Memory B cell (primary cell): Measurements from ENCODE around the gene DNAJC8.

ENCODE experiments used
- ATAC-seq: fragments of 150-1000 bp; cut with Tn5 transposase; 2 replicates; pipeline ENCODE4 v1.10.0; 2021; ENCODE audit warnings: low read depth, mild to moderate bottlenecking, moderate library complexity
- DNase-seq, 2 donors: peaks; one replicate each; pipeline ENCODE4 v3.0.0; 2022; ENCODE audit warnings: low spot score in 2 of 2
- H3K27ac Mint-ChIP-seq: one replicate; pipeline ENCODE4 v1.8.0; 2022; ENCODE audit warnings: mild to moderate bottlenecking, moderate library complexity, mixed read lengths
- H3K27me3 Mint-ChIP-seq: one replicate; pipeline ENCODE4 v1.8.0; 2022; ENCODE audit warnings: mixed read lengths
- H3K36me3 Mint-ChIP-seq: one replicate; pipeline ENCODE4 v1.8.0; 2022; ENCODE audit warnings: mild to moderate bottlenecking, mixed read lengths
- H3K4me1 Mint-ChIP-seq: one replicate; pipeline ENCODE4 v1.8.0; 2022; ENCODE audit warnings: mixed read lengths
- H3K4me3 Mint-ChIP-seq: one replicate; pipeline ENCODE4 v1.8.0; 2022; ENCODE audit warnings: mild to moderate bottlenecking, moderate library complexity, mixed read lengths
- H3K9me3 Mint-ChIP-seq: one replicate; pipeline ENCODE4 v1.8.0; 2022; ENCODE audit warnings: mixed read lengths

DNAJC8 gene

GRCh38 chr1:28200234-28200873, 32.5 kb downstream of the DNAJC8 start:
- ATAC-seq, result no peak
- Mint-ChIP-seq H3K27ac (peak overlapping the region; percentile 24), H3K27me3 (no peaks in the 10 kb centered on the region), H3K36me3 (peaks cover 38% of the 10 kb centered on the region), H3K4me3 (no peak overlapping the region), H3K4me1 (peaks cover 10% of the 10 kb centered on the region), H3K9me3 (peaks cover 2% of the 10 kb centered on the region)
- DNase-seq, result no peak

- H3K4me3 Mint-ChIP-seq, result no peak overlapping the region
- ATAC-seq, result peak; percentile 85
- peaks cover 10% of the 10 kb centered on the region for H3K4me1 Mint-ChIP-seq
- H3K9me3 Mint-ChIP-seq, result peaks cover 2% of the 10 kb centered on the region
- peak overlapping the region; percentile 24 for H3K27ac Mint-ChIP-seq
- peaks cover 35% of the 10 kb centered on the region for H3K36me3 Mint-ChIP-seq
- no peak for DNase-seq
- H3K27me3 Mint-ChIP-seq, result no peaks in the 10 kb centered on the region
Observed at GRCh38 chr1:28199328-28200233, 33.2 kb downstream of the DNAJC8 start.

GRCh38 chr1:28197682-28198415, 35.0 kb downstream of the DNAJC8 start:
- H3K36me3 Mint-ChIP-seq, result peaks cover 28% of the 10 kb centered on the region
- no peak overlapping the region for H3K27ac Mint-ChIP-seq
- ATAC-seq, result no peak

GRCh38 chr1:28196330-28196729, 36.5 kb downstream of the DNAJC8 start:
- peaks cover 2% of the 10 kb centered on the region for H3K9me3 Mint-ChIP-seq
- peaks cover 13% of the 10 kb centered on the region for H3K4me1 Mint-ChIP-seq
- peaks cover 28% of the 10 kb centered on the region for H3K36me3 Mint-ChIP-seq
- H3K27ac Mint-ChIP-seq, result no peak overlapping the region
- no peak for ATAC-seq
- no peak for DNase-seq
- no peak overlapping the region for H3K4me3 Mint-ChIP-seq
- H3K27me3 Mint-ChIP-seq, result no peaks in the 10 kb centered on the region

More at GRCh38 chr1:28197682-28198415, 35.0 kb downstream of the DNAJC8 start:
- peaks cover 13% of the 10 kb centered on the region for H3K4me1 Mint-ChIP-seq
- peaks cover 2% of the 10 kb centered on the region for H3K9me3 Mint-ChIP-seq
- no peak overlapping the region for H3K4me3 Mint-ChIP-seq
- no peak for DNase-seq
- no peaks in the 10 kb centered on the region for H3K27me3 Mint-ChIP-seq

- H3K4me3 Mint-ChIP-seq, result no peak overlapping the region
- peaks cover 23% of the 10 kb centered on the region for H3K36me3 Mint-ChIP-seq
- no peak for ATAC-seq
- H3K4me1 Mint-ChIP-seq, result peaks cover 13% of the 10 kb centered on the region
- H3K9me3 Mint-ChIP-seq, result peaks cover 2% of the 10 kb centered on the region
- no peaks in the 10 kb centered on the region for H3K27me3 Mint-ChIP-seq
- no peak for DNase-seq
- H3K27ac Mint-ChIP-seq, result no peak overlapping the region
Observed at GRCh38 chr1:28195780-28196179, 37.0 kb downstream of the DNAJC8 start.

GRCh38 chr1:28194326-28195035, 38.3 kb downstream of the DNAJC8 start:
- Mint-ChIP-seq H3K27ac (no peak overlapping the region), H3K9me3 (peaks cover 2% of the 10 kb centered on the region), H3K4me3 (no peak overlapping the region), H3K4me1 (peaks cover 6% of the 10 kb centered on the region), H3K36me3 (peaks cover 16% of the 10 kb centered on the region), H3K27me3 (no peaks in the 10 kb centered on the region)
- DNase-seq (no peak), ATAC-seq (no peak)

- H3K9me3 Mint-ChIP-seq, result no peaks in the 10 kb centered on the region
- H3K4me1 Mint-ChIP-seq, result peaks cover 3% of the 10 kb centered on the region
- no peak overlapping the region for H3K4me3 Mint-ChIP-seq
- ATAC-seq, result no peak
- DNase-seq, result no peak
- peaks cover 10% of the 10 kb centered on the region for H3K36me3 Mint-ChIP-seq
- H3K27ac Mint-ChIP-seq, result no peak overlapping the region
- H3K27me3 Mint-ChIP-seq, result no peaks in the 10 kb centered on the region
Observed at GRCh38 chr1:28193701-28194161, 39.1 kb downstream of the DNAJC8 start.

GRCh38 chr1:28190996-28191645, 41.7 kb downstream of the DNAJC8 start:
- Mint-ChIP-seq H3K36me3 (peaks cover 5% of the 10 kb centered on the region), H3K27me3 (no peaks in the 10 kb centered on the region), H3K4me1 (peaks cover 3% of the 10 kb centered on the region), H3K4me3 (no peak overlapping the region), H3K9me3 (no peaks in the 10 kb centered on the region), H3K27ac (no peak overlapping the region)
- DNase-seq, result no peak
- ATAC-seq, result no peak

GRCh38 chr1:28190337-28190979, 42.4 kb downstream of the DNAJC8 start:
- Mint-ChIP-seq H3K4me1 (peaks cover 3% of the 10 kb centered on the region), H3K27me3 (no peaks in the 10 kb centered on the region), H3K36me3 (peaks cover 5% of the 10 kb centered on the region), H3K27ac (no peak overlapping the region), H3K4me3 (no peak overlapping the region), H3K9me3 (no peaks in the 10 kb centered on the region)
- no peak for ATAC-seq
- no peak for DNase-seq

GRCh38 chr1:28185071-28185470, 47.8 kb downstream of the DNAJC8 start:
- Mint-ChIP-seq H3K27ac (no peak overlapping the region), H3K4me3 (no peak overlapping the region), H3K27me3 (no peaks in the 10 kb centered on the region), H3K4me1 (peaks cover 21% of the 10 kb centered on the region), H3K36me3 (no peaks in the 10 kb centered on the region), H3K9me3 (no peaks in the 10 kb centered on the region)
- DNase-seq (no peak), ATAC-seq (no peak)

GRCh38 chr1:28180306-28181305, 52.2 kb downstream of the DNAJC8 start:
- peak overlapping the region; percentile 6 for H3K4me3 Mint-ChIP-seq

More at GRCh38 chr1:28180306-28181305, 52.2 kb downstream of the DNAJC8 start:
- Mint-ChIP-seq H3K36me3 (no peaks in the 10 kb centered on the region), H3K4me1 (peaks cover 42% of the 10 kb centered on the region), H3K27ac (no peak overlapping the region), H3K27me3 (no peaks in the 10 kb centered on the region), H3K9me3 (no peaks in the 10 kb centered on the region)
- ATAC-seq (no peak), DNase-seq (no peak)
